Measurements from ENCODE around the gene ZNF726.
"Not testable (repeated sequence)": the region's sequence is repeated elsewhere in the genome, so short reads cannot be mapped to it uniquely, and the experiment has no call there.

ZNF726 gene

GRCh38 chr19:23946569-23946968 lies 31.9 kb downstream of the ZNF726 start:
- no peak for DNase-seq (ENCODE audit: low spot score)

- DNase-seq (ENCODE audit: low spot score) = no peak
These were observed 34.9 kb downstream of the ZNF726 start for GRCh38 chr19:23949611-23950010.

DNA sequence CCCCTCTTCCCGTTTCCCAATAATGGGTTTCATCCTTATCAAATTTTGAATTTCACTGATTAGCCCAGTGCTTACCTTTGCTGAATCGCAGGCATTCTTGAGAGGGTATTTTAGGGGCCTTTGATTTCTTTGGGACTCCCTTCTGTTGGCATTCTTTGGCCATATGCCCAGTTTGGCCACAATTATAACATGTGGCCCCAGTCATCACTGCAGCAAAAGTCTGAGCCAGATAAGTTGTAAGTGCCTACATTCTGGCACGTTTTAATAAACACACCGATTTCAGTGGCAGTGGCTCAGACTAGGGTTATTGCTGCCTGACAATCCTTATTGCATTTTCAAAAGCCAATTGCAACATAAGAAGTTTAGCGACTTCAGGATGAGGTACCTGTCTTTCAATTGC lies 41.4 kb downstream of the ZNF726 start:
- DNase-seq (ENCODE audit: low spot score) = no peak

- DNase-seq (ENCODE audit: low spot score) = no peak
These were observed 43.1 kb downstream of the ZNF726 start for GRCh38 chr19:23957660-23958281.

DNA sequence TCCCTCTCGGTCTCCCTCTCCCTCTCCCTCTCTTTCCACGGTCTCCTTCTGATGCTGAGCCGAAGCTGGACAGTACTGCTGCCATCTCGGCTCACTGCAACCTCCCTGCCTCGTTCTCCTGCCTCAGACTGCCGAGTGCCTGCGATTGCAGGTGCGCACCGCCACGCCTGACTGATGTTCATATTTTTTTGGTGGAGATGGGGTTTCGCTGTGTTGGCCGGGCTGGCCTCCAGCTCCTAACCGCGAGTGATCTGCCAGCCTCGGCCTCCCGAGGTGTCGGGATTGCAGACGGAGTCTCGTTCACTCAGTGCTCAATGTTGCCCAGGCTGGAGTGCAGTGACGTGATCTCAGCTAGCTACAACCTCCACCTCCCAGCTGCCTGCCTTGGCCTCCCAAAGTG lies 48.7 kb downstream of the ZNF726 start:
- DNase-seq (ENCODE audit: low spot score) = not testable (repeated sequence)

- DNase-seq (ENCODE audit: low spot score) = not testable (repeated sequence)
These were observed 49.2 kb downstream of the ZNF726 start for GRCh38 chr19:23963881-23964280.

GRCh38 chr19:23964334-23964733 lies 49.6 kb downstream of the ZNF726 start:
- DNase-seq (ENCODE audit: low spot score) = not testable (repeated sequence)

DNA sequence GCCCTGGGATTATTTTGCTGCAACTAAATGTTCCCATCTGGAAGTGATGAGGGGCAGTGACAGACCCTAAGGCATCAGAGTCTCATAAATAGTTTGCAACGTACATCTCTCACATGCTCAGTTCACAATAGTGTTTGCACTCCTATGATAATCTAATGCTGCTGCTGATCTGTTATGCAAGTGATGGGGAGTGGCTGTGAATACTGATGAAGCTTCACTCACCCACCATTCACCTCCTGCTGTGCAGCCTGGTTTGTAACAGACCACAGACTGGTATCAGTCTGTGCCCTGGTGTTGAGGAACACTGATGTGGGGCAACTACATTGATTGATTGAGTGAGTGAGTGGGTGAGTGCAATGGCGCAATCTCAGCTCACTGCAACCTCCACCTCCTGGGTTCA lies 54.9 kb downstream of the ZNF726 start:
- DNase-seq (ENCODE audit: low spot score) = no peak

GRCh38 chr19:23971598-23971997 lies 56.9 kb downstream of the ZNF726 start:
- no peak for DNase-seq (ENCODE audit: low spot score)

DNA sequence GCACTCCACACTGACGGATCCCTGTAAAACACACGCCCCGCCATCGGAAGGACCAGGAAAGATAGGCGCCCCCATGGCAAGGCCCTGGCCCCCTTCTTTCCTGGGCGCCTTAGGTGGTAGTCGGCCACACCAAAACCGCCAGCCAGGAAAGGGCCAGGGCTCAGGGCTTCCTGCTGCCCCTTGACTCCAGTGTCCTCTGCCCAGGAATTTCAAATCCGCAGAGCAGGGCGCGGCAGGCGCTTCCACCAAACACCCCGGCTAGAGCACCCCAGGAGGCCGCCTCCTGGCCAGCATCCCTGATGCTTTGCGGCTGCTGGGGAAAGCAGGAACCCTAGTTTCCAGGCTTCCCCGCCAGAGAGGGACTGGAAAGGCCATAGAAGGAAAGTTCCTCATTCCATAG lies 57.5 kb downstream of the ZNF726 start:
- DNase-seq (ENCODE audit: low spot score) = no peak

GRCh38 chr19:23974941-23975340 lies 60.3 kb downstream of the ZNF726 start:
- no peak for DNase-seq (ENCODE audit: low spot score)

DNA sequence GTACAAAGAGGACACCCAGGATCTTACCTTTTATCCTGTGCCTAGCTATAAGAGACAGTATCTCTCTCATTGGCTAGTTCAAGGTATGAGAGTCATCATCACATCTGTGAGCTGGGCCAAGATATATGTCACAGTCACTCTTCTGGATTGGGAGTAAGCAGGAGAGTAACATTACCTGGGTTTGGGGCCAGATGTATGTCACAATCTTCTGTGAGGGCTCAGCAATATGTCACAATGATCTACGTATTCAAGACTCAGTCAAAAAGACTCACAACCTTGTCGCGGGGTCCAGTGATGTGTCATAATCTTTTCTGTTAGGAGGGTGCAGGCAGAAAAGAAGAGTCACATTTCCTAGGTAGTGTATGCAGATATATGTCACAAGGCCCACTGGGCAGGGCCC lies 61.9 kb downstream of the ZNF726 start:
- DNase-seq (ENCODE audit: low spot score) = not testable (repeated sequence)

GRCh38 chr19:23977256-23977655 lies 62.6 kb downstream of the ZNF726 start:
- DNase-seq (ENCODE audit: low spot score) = not testable (repeated sequence)

GRCh38 chr19:23978068-23978467 lies 63.4 kb downstream of the ZNF726 start:
- no peak for DNase-seq (ENCODE audit: low spot score)

DNA sequence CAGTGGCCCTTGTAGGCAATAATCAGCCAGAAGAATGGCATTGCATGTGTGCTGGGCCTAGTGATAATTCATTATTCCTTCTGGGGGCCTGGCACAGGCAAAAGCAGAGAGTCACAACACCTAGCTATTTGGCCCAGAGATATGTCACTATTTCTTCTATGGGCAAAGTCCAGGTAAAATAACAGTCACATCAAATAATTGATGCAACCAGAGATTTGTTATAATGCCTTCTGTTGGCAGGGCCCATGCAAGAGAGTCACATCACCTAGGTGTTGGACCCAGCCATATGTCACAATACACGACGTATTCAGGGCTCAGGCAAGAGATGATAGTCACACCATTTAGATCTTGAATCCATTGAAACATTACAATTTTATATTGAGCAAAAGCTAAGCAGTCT lies 66.1 kb downstream of the ZNF726 start:
- no peak for DNase-seq (ENCODE audit: low spot score)

- no peak for DNase-seq (ENCODE audit: low spot score)
These were observed 67.2 kb downstream of the ZNF726 start for GRCh38 chr19:23981863-23982262.

DNA sequence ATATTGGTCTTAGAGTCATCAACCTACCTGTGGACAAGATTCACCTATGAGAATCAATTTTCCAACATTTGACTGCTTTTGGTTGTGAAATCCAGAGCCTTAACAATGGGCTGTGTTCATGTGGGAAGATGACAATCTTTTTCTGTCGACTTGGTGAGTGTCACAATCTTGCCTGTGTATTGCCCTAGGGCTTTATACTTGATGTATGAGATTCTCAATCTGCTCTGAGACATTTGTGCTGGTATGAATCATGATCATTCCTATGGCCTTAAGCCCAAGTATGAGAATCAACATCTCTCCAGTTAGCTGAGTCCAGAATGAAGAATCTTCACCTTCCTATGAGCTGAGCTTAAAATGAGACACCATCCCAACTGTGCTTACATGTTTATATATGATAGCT lies 68.7 kb downstream of the ZNF726 start:
- DNase-seq (ENCODE audit: low spot score) = no peak

Data from CD4-positive, alpha-beta T cell treated with Interleukin-15 for 4 hours (primary cell).